HEK293T (cell line): Measurements from ENCODE around the gene CLEC18A.

ENCODE experiments used
- CTCF ChIA-PET: fragments of 350-600 bp; formaldehyde crosslinking; extraction: SDS; loops from one replicate; lab custom pipeline; 2021; ENCODE audit warnings: antibody characterized with exemption, inconsistent platforms; lab: Yijun Ruan, JAX
- POLR2A ChIA-PET: fragments of 350-600 bp; formaldehyde crosslinking; extraction: SDS; loops from one replicate; lab custom pipeline; 2020; ENCODE audit warnings: antibody characterized with exemption, inconsistent platforms; lab: Yijun Ruan, JAX
- DNase-seq: peaks from one replicate; pipeline ENCODE4 v3.0.0; 2012; ENCODE audit warnings: mixed read lengths; ENCODE audit errors: extremely low spot score
- ARNT ChIP-seq: fragments of 450-650 bp; IDR thresholded peaks from 2 replicates; pipeline ENCODE4 v1.6.1; 2017; ENCODE audit warnings: mild to moderate bottlenecking
- BHLHE40 ChIP-seq: fragments of 450-650 bp; IDR thresholded peaks from 2 replicates; pipeline ENCODE4 v1.6.1; 2016; ENCODE audit warnings: mild to moderate bottlenecking, moderate library complexity, borderline replicate concordance
- CTBP1 ChIP-seq: fragments of 450-650 bp; IDR thresholded peaks from 2 replicates; pipeline ENCODE4 v1.6.1; 2016; ENCODE audit warnings: borderline replicate concordance
- ELF4 ChIP-seq: fragments of 450-650 bp; IDR thresholded peaks from 2 replicates; pipeline ENCODE4 v1.6.1; 2017; ENCODE audit warnings: antibody characterized with exemption
- FOXA1 ChIP-seq: fragments of 450-650 bp; IDR thresholded peaks from 2 replicates; pipeline ENCODE4 v1.6.1; 2016; ENCODE audit warnings: mild to moderate bottlenecking
- FOXK2 ChIP-seq: fragments of 450-650 bp; IDR thresholded peaks from 2 replicates; pipeline ENCODE4 v1.6.1; 2016; ENCODE audit warnings: mild to moderate bottlenecking
- FOXM1 ChIP-seq: fragments of 450-650 bp; IDR thresholded peaks from 2 replicates; pipeline ENCODE4 v1.6.1; 2017; ENCODE audit warnings: mild to moderate bottlenecking, borderline replicate concordance
- HDGF ChIP-seq: fragments of 450-650 bp; IDR thresholded peaks from 2 replicates; pipeline ENCODE4 v1.6.1; 2017; ENCODE audit warnings: antibody characterized with exemption, borderline replicate concordance
- L3MBTL2 ChIP-seq: fragments of 450-650 bp; conservative IDR thresholded peaks from 2 replicates; pipeline ENCODE4 v1.6.1; 2016; ENCODE audit warnings: mild to moderate bottlenecking
- LEF1 ChIP-seq: fragments of 450-650 bp; IDR thresholded peaks from 2 replicates; pipeline ENCODE4 v1.6.1; 2017; ENCODE audit warnings: mild to moderate bottlenecking, borderline replicate concordance
- NFRKB ChIP-seq: fragments of 450-650 bp; IDR thresholded peaks from 2 replicates; pipeline ENCODE4 v1.6.1; 2016; ENCODE audit warnings: mild to moderate bottlenecking, moderate library complexity
- PKNOX1 ChIP-seq: fragments of 450-650 bp; IDR thresholded peaks from 2 replicates; pipeline ENCODE4 v1.6.1; 2016
- SP1 ChIP-seq: fragments of 450-650 bp; IDR thresholded peaks from 2 replicates; pipeline ENCODE4 v1.6.1; 2017
- SUZ12 ChIP-seq: fragments of 450-650 bp; IDR thresholded peaks from 2 replicates; pipeline ENCODE4 v1.6.1; 2016; ENCODE audit warnings: mild to moderate bottlenecking
- TARDBP ChIP-seq: fragments of 450-650 bp; IDR thresholded peaks from 2 replicates; pipeline ENCODE4 v1.6.1; 2016
- ZNF384 ChIP-seq: fragments of 450-650 bp; IDR thresholded peaks from 2 replicates; pipeline ENCODE4 v1.6.1; 2016

CLEC18A gene

DNA sequence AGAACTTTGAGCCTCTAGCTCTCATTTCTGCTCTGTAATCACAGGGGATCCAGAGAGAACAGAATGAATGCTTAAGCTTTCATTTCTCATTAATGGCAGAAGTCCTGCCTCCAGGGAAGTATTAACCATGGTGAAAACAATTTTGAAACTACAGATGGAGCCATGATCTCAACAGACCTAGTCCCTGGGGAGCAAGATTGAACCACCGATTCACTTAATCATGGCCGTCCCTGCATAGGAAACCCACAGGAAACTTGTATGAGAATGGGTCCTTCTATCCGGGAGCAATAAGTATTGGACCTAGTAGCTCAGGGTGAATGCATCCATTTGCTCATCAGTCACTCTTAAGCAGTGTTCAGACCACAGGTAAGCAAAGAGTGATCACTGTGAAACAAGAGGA lies 40.2 kb upstream of the CLEC18A start:
- POLR2A ChIA-PET, result no interaction called here
- CTCF ChIA-PET, result no interaction called here
- TF ChIP-seq HDGF (no peak), L3MBTL2 (no peak), LEF1 (no peak), CTBP1 (no peak), ZNF384 (no peak), TARDBP (no peak), BHLHE40 (no peak), FOXK2 (no peak), PKNOX1 (no peak), ELF4 (no peak)
- DNase-seq, result no peak

DNA sequence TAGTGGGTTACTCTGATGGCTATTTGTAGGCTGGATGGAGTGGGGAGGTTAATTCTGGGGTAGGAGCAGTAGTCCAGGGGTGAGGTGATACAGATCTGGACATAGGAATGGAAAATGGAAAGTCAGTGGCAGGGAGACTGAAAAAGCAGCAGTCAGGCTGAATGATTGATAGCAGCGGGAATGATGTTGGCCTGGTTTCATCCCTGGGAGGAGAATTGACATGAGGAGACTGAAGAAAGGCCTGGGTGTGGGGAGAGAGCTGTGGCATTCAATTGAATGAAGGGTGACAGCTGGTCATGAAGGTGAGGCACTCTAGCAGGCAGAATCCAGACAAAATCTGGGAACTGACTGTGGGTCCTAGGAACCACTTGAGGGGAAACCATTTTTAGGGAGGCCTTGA lies 34.7 kb upstream of the CLEC18A start:
- TF ChIP-seq SP1 (no peak), TARDBP (no peak), PKNOX1 (no peak), BHLHE40 (no peak), ZNF384 (no peak)
- ChIA-PET POLR2A (no interaction called here), CTCF (no interaction called here)

GRCh38 chr16:69917311-69917710 lies 33.8 kb upstream of the CLEC18A start:
- ChIA-PET POLR2A (no interaction called here), CTCF (interaction anchor here (1.3 kb wide), 1 partner anchor 13 kb away, joined by 6 read pairs; no protein-coding TSS in a partner anchor)
- DNase-seq, result no peak
- TF ChIP-seq BHLHE40 (no peak), SUZ12 (no peak), SP1 (no peak), FOXA1 (no peak), ZNF384 (no peak), CTBP1 (no peak), ELF4 (no peak), ARNT (no peak), PKNOX1 (no peak), TARDBP (no peak), L3MBTL2 (no peak), LEF1 (no peak), NFRKB (no peak), HDGF (no peak), FOXM1 (no peak), FOXK2 (no peak)

More for the DNA sequence above, 34.7 kb upstream of the CLEC18A start:
- no peak for DNase-seq

DNA sequence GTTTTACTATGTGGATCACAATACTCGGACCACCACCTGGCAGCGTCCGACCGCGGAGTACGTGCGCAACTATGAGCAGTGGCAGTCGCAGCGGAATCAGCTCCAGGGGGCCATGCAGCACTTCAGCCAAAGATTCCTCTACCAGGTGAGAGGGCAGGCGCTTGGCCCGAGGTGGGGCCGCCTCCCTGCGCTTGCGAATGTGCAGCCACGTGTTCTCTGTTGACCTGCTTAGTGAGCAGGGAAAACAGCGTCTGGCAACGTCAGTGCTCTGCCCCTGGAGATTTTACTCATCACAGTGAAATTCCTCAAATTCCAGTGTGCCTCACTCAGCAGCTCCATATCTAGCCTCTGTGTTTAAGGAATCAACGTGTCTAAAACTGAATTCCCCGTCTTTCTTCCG lies 33.4 kb upstream of the CLEC18A start:
- TF ChIP-seq TARDBP, result no peak
- TF ChIP-seq LEF1, result no peak
- TF ChIP-seq ARNT, result no peak
- no peak for TF ChIP-seq HDGF
- TF ChIP-seq FOXA1, result no peak
- TF ChIP-seq CTBP1, result no peak
- TF ChIP-seq FOXM1, result no peak
- TF ChIP-seq BHLHE40, result no peak
- no peak for TF ChIP-seq L3MBTL2
- TF ChIP-seq ZNF384, result no peak
- no peak for TF ChIP-seq FOXK2
- TF ChIP-seq ELF4, result no peak
- POLR2A ChIA-PET, result no interaction called here
- CTCF ChIA-PET, result interaction anchor here (1.3 kb wide), 1 partner anchor 13 kb away, joined by 6 read pairs; no protein-coding TSS in a partner anchor
- DNase-seq, result no peak

DNA sequence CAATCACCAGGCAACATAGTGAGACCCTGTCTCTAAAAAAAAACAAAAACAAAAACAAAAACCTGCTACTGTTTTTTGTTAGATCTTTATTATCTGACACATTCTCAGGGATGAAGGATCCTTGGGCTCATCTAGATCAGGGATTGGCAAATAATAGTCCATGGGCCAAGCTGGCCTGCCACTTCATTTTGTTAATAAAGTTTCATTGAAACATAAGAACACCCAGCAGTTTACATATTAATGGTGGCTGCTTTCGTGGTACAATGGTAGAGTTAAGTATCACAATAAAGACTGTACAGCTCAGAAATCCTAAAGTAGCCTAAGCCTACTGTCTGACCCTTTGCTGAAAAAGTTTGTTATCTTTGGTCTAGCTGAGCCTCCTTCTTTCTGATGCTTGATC lies 32.9 kb upstream of the CLEC18A start:
- ChIA-PET POLR2A (no interaction called here), CTCF (interaction anchor here (1.3 kb wide), 1 partner anchor 12 kb away, joined by 6 read pairs; no protein-coding TSS in a partner anchor)
- no peak for DNase-seq
- TF ChIP-seq ZNF384, result no peak
- TF ChIP-seq L3MBTL2, result no peak
- TF ChIP-seq PKNOX1, result no peak
- TF ChIP-seq FOXA1, result no peak
- TF ChIP-seq SP1, result no peak
- no peak for TF ChIP-seq ELF4
- TF ChIP-seq LEF1, result no peak
- TF ChIP-seq TARDBP, result no peak
- TF ChIP-seq NFRKB, result no peak
- TF ChIP-seq CTBP1, result no peak
- TF ChIP-seq BHLHE40, result no peak
- TF ChIP-seq FOXK2, result no peak
- TF ChIP-seq SUZ12, result no peak
- no peak for TF ChIP-seq ARNT
- no peak for TF ChIP-seq FOXM1
- TF ChIP-seq HDGF, result no peak

DNA sequence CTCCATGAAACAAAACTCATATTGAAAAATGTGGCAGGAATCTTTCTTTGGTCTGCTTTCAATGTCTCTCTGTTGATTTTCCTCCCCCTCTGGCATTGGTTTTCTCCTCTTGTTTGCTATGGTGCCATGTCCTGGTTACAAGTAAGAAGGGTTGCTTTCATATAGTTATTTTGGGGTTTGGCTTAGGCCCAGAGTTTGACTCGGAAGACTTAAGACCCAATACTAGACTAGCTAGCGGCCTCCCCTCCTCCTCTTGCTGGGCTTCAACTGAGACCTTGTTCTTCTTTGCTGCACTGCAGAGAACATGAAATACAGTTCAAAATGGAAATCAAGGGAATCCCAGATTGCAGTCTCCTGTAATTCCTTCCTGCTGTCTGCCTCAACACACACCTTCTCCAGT lies 30.0 kb upstream of the CLEC18A start:
- no peak for DNase-seq
- POLR2A ChIA-PET, result no interaction called here
- TF ChIP-seq ELF4 (no peak), LEF1 (no peak), FOXK2 (no peak), BHLHE40 (no peak), CTBP1 (no peak), SP1 (no peak), HDGF (no peak), SUZ12 (no peak), ARNT (no peak)
- CTCF ChIA-PET, result no interaction called here
